PC-9 (cell line): Measurements from ENCODE around the gene RYR2. TPM values are rescaled to one million over a fixed set of nuclear protein-coding genes. Genes with fewer than 3 reads are reported as not detected.

ENCODE experiments used
- BruUV-seq: library from RNA; stranded (reverse); fragments of 400-500 nt; replicated peaks from 2 replicates; lab custom pipeline; 2021; lab: Mats Ljungman, UMichigan
- CTCF ChIA-PET: fragments of 300-600 bp; sonication (Branson Sonifier 250); formaldehyde crosslinking; loops from one replicate; lab custom pipeline; 2022; ENCODE audit warnings: antibody characterized with exemption; lab: Charles Lee
- POLR2A ChIA-PET: fragments of 300-600 bp; sonication (Branson Sonifier 250); formaldehyde crosslinking; loops from one replicate; lab custom pipeline; 2022; ENCODE audit warnings: antibody characterized with exemption; ENCODE audit not compliant: unreplicated experiment; lab: Charles Lee
- DNase-seq, 2 experiments: peaks; one replicate each; pipeline versions ENCODE4 v3.0.0 to v3.0.0-alpha.2; 2015 to 2022; ENCODE audit warnings: mixed read lengths in 1 of 2
- H2AFZ ChIP-seq: fragments of 200-600 bp; sonication (generic); 2 replicates; pipeline ENCODE4 v1.8.1; 2017; ENCODE audit warnings: antibody characterized with exemption
- H3F3A ChIP-seq: fragments of 200-600 bp; sonication (generic); 2 replicates; pipeline ENCODE4 v1.8.1; 2017; ENCODE audit warnings: antibody characterized with exemption, mild to moderate bottlenecking, low read depth; ENCODE audit not compliant: insufficient read depth
- H3K27ac ChIP-seq: fragments of 200-600 bp; sonication (generic); 2 replicates; pipeline ENCODE4 v1.6.1; 2016; ENCODE audit warnings: mixed run types
- H3K27me3 ChIP-seq: fragments of 200-600 bp; sonication (generic); 2 replicates; pipeline ENCODE4 v1.6.1; 2016; ENCODE audit warnings: low read depth, mixed run types; ENCODE audit not compliant: insufficient read depth
- H3K36me3 ChIP-seq: fragments of 200-600 bp; sonication (generic); 2 replicates; pipeline ENCODE4 v1.6.1; 2016; ENCODE audit warnings: low read depth, mixed run types
- H3K4me1 ChIP-seq: fragments of 200-600 bp; sonication (generic); replicated peaks from 2 replicates; pipeline ENCODE4 v1.6.1; 2016; ENCODE audit warnings: mixed run types; ENCODE audit not compliant: insufficient read depth
- H3K4me2 ChIP-seq: fragments of 200-600 bp; sonication (generic); 2 replicates; pipeline ENCODE4 v1.6.1; 2017; ENCODE audit warnings: mixed run types
- H3K4me3 ChIP-seq: fragments of 200-600 bp; sonication (generic); 2 replicates; pipeline ENCODE4 v1.6.1; 2016; ENCODE audit warnings: mixed run types
- H3K79me2 ChIP-seq: fragments of 200-600 bp; sonication (generic); 2 replicates; pipeline ENCODE4 v1.6.1; 2017; ENCODE audit warnings: low read depth, mixed run types
- H3K9me2 ChIP-seq: fragments of 200-600 bp; sonication (generic); 2 replicates; pipeline ENCODE4 v1.8.1; 2017; ENCODE audit warnings: mild to moderate bottlenecking; ENCODE audit not compliant: insufficient read depth
- H3K9me3 ChIP-seq: fragments of 200-600 bp; sonication (generic); 2 replicates; pipeline ENCODE4 v1.8.1; 2016; ENCODE audit warnings: low read depth; ENCODE audit not compliant: insufficient read depth
- H4K20me1 ChIP-seq: fragments of 200-600 bp; sonication (generic); 2 replicates; pipeline ENCODE4 v1.8.1; 2017; ENCODE audit not compliant: insufficient read depth
- EZH2 ChIP-seq: fragments of 200-600 bp; sonication (generic); IDR thresholded peaks from 2 replicates; pipeline ENCODE4 v1.8.0; 2017; ENCODE audit warnings: antibody characterized with exemption, low read depth
- intact Hi-C: fragments of 100-400 bp; cut with micrococcal nuclease; formaldehyde crosslinking; loops from one replicate; pipeline ENCODE4 v1.10.0; 2022; ENCODE audit not compliant: unreplicated experiment
- total RNA-seq: library from RNA; stranded (reverse); gene quantifications from 2 replicates; pipeline ENCODE4 v1.2.3, GENCODE V29; 2021
- TF ChIP-seq, protein P1 (sequence below): fragments of 200-600 bp; sonication (generic); conservative IDR thresholded peaks from 2 replicates; pipeline ENCODE4 v1.6.1; 2017; ENCODE audit warnings: mixed run types, antibody characterized with exemption, mild to moderate bottlenecking, moderate library complexity

The RYR2 gene
- total RNA-seq, 1 experiment from 2014 or later = not detected

- no peaks in the 10 kb centered on the region for H3K9me3 ChIP-seq
- no peaks in the 10 kb centered on the region for H4K20me1 ChIP-seq
- H3K79me2 ChIP-seq = no peaks in the 10 kb centered on the region
- ChIA-PET CTCF (no interaction called here), POLR2A (no interaction called here)
- intact Hi-C loops = no loop called here
- no peaks in the 10 kb centered on the region for H3K9me2 ChIP-seq
- no peaks in the 10 kb centered on the region for H3K4me1 ChIP-seq
- no peaks in the 10 kb centered on the region for H3K36me3 ChIP-seq
- H3K4me2 ChIP-seq = no peak overlapping the region
- no TSS peak for BruUV-seq
- H3K27ac ChIP-seq = no peak overlapping the region
- H3F3A ChIP-seq = no peaks in the 10 kb centered on the region
- TF ChIP-seq, protein P1, sequence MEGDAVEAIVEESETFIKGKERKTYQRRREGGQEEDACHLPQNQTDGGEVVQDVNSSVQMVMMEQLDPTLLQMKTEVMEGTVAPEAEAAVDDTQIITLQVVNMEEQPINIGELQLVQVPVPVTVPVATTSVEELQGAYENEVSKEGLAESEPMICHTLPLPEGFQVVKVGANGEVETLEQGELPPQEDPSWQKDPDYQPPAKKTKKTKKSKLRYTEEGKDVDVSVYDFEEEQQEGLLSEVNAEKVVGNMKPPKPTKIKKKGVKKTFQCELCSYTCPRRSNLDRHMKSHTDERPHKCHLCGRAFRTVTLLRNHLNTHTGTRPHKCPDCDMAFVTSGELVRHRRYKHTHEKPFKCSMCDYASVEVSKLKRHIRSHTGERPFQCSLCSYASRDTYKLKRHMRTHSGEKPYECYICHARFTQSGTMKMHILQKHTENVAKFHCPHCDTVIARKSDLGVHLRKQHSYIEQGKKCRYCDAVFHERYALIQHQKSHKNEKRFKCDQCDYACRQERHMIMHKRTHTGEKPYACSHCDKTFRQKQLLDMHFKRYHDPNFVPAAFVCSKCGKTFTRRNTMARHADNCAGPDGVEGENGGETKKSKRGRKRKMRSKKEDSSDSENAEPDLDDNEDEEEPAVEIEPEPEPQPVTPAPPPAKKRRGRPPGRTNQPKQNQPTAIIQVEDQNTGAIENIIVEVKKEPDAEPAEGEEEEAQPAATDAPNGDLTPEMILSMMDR = no peak
- TF ChIP-seq EZH2 = no peak
- DNase-seq = no peak
- H3K27me3 ChIP-seq = peaks cover 46% of the 10 kb centered on the region
- H3K4me3 ChIP-seq = no peak overlapping the region
- H2AFZ ChIP-seq = no peak overlapping the region
These were observed 16.5 kb upstream of the RYR2 start for GRCh38 chr1:237025358-237026074.

DNA sequence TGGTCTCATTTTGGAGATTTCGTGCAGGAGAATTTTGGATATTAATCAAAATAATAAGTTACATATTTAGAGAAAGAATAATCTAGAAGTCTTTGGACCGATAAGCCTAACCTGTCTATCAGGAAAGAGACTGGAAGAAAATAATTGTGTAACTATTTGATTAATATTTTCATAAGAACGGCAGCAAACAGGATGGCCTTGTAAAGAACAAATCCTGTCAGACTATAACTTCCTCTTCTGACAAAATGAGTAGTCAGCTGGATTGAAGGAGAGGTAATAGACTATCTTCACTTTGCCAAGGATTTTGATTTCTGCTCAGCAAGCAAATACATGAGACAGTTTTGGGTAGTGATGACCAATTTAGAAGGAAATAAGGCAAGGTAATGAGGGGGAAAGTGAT, 12.7 kb upstream of the RYR2 start:
- ChIA-PET POLR2A (no interaction called here), CTCF (no interaction called here)
- no peaks in the 10 kb centered on the region for H3F3A ChIP-seq

DNA sequence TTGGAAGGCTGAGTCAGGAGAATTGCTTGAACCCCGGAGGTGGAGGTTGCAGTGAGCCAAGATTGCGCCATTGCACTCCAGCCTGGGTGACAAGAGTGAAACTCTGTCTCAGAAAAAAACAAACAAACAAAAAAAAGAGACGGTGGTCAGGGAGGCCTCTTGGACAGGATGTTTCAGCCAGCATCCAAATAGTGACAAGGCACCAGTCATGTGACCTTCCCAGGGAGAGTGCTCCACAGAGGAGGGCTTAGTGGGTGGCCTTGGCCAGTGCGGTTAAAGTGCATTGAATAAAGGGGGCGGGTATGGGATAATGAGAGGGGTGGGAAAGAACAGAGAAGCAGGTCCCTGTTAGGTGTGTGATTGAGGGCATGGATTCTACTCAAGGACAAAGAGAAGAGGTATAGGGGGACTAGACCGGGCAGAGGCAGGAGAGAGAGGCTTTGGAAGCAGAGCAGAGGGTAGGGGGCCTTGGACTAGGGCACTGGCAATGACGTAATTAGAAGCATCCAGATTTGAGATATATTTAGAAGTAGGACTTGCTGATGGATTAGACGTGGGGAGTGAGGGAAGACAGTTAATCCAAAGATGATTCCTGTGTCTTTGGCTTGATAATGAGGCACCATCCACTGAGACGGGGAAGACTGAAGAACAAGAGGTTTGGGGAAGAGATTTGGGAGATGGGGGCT, 12.0 kb upstream of the RYR2 start:
- Histone ChIP-seq H3K36me3 (no peaks in the 10 kb centered on the region), H3K27me3 (peaks cover 63% of the 10 kb centered on the region), H3K79me2 (no peaks in the 10 kb centered on the region), H3K9me3 (no peaks in the 10 kb centered on the region), H4K20me1 (no peaks in the 10 kb centered on the region), H3K4me3 (no peak overlapping the region), H2AFZ (no peak overlapping the region), H3F3A (no peaks in the 10 kb centered on the region), H3K4me2 (no peak overlapping the region), H3K9me2 (no peaks in the 10 kb centered on the region), H3K27ac (no peak overlapping the region), H3K4me1 (no peaks in the 10 kb centered on the region)
- intact Hi-C loops = no loop called here
- no TSS peak for BruUV-seq
- TF ChIP-seq, protein P1 = no peak
- TF ChIP-seq EZH2 = no peak
- CTCF ChIA-PET = no interaction called here
- POLR2A ChIA-PET = no interaction called here
- DNase-seq = no peak

More for the DNA sequence above, 12.7 kb upstream of the RYR2 start:
- no TSS peak for BruUV-seq
- no peak overlapping the region for H3K4me3 ChIP-seq
- H3K4me1 ChIP-seq = no peaks in the 10 kb centered on the region
- TF ChIP-seq, protein P1 = no peak
- no peak for TF ChIP-seq EZH2
- H3K9me2 ChIP-seq = no peaks in the 10 kb centered on the region
- no peak overlapping the region for H3K4me2 ChIP-seq
- no peaks in the 10 kb centered on the region for H4K20me1 ChIP-seq
- H2AFZ ChIP-seq = no peak overlapping the region
- H3K79me2 ChIP-seq = no peaks in the 10 kb centered on the region
- no peak for DNase-seq
- H3K27me3 ChIP-seq = peaks cover 63% of the 10 kb centered on the region
- H3K27ac ChIP-seq = no peak overlapping the region
- no peaks in the 10 kb centered on the region for H3K9me3 ChIP-seq
- intact Hi-C loops = no loop called here
- H3K36me3 ChIP-seq = no peaks in the 10 kb centered on the region
